Naive thymus-derived CD4-positive, alpha-beta T cell (primary cell): ENCODE results near the gene EML6. TPM values are rescaled to one million over a fixed set of nuclear protein-coding genes. Genes with fewer than 3 reads are reported as not detected.

ENCODE experiments used
- ATAC-seq: fragments of 150-1000 bp; cut with Tn5 transposase; 2 replicates; pipeline ENCODE4 v1.10.0; 2021; ENCODE audit warnings: mild to moderate bottlenecking, moderate library complexity
- CTCF ChIA-PET: fragments of 350-600 bp; sonication (Branson Sonifier 250); formaldehyde crosslinking; loops from one replicate; lab custom pipeline; 2021; ENCODE audit warnings: antibody characterized with exemption; lab: Charles Lee
- POLR2A ChIA-PET: fragments of 350-600 bp; sonication (Branson Sonifier 250); formaldehyde crosslinking; loops from one replicate; lab custom pipeline; 2021; ENCODE audit warnings: antibody characterized with exemption, inconsistent platforms; lab: Charles Lee
- DNase-seq, 9 donors: peaks; one replicate each; pipeline versions ENCODE4 v3.0.0 to v3.0.0-alpha.2; 2020 to 2022; ENCODE audit warnings: mixed read lengths in 1 of 9
- H3K27ac ChIP-seq: one replicate; pipeline ENCODE4 v1.7.0; 2013; ENCODE audit warnings: mild to moderate bottlenecking, low read depth, low read length, moderate library complexity
- H3K27me3 ChIP-seq, 2 donors: one replicate each; pipeline ENCODE4 v1.7.0; 2013; ENCODE audit warnings: low read length in 2 of 2, mild to moderate bottlenecking in 2 of 2, moderate library complexity in 2 of 2; ENCODE audit not compliant: control insufficient read depth in 2 of 2, insufficient read depth in 2 of 2
- H3K36me3 ChIP-seq, 3 experiments: 1 replicate in 2 of 3; 2 replicates in 1 of 3; pipeline ENCODE4 v1.7.0; 2013; ENCODE audit warnings: low read length in 3 of 3, mild to moderate bottlenecking in 3 of 3, moderate library complexity in 1 of 3; ENCODE audit not compliant: insufficient read depth in 3 of 3, control insufficient read depth in 2 of 3
- H3K4me1 ChIP-seq, 2 donors: one replicate each; pipeline ENCODE4 v1.7.0; 2013; ENCODE audit warnings: low read length in 2 of 2, mild to moderate bottlenecking in 2 of 2, moderate library complexity in 1 of 2; ENCODE audit not compliant: control insufficient read depth in 2 of 2, insufficient read depth in 2 of 2
- H3K4me3 ChIP-seq: 2 replicates; pipeline ENCODE4 v1.7.0; 2013; ENCODE audit warnings: mild to moderate bottlenecking, low read length
- H3K9me3 ChIP-seq, 3 experiments: 1 replicate in 2 of 3; 2 replicates in 1 of 3; pipeline ENCODE4 v1.7.0; 2013; ENCODE audit warnings: low read length in 3 of 3; ENCODE audit not compliant: control insufficient read depth in 2 of 3
- H3K27ac Mint-ChIP-seq, 9 donors: one replicate each; pipeline ENCODE4 v1.8.0; 2020 to 2022; ENCODE audit warnings: mixed read lengths in 9 of 9, mild to moderate bottlenecking in 8 of 9, moderate library complexity in 5 of 9, inconsistent platforms in 2 of 9
- H3K27me3 Mint-ChIP-seq, 5 donors: one replicate each; pipeline ENCODE4 v1.8.0; 2021 to 2022; ENCODE audit warnings: mixed read lengths in 5 of 5, mild to moderate bottlenecking in 1 of 5
- H3K36me3 Mint-ChIP-seq, 5 donors: one replicate each; pipeline ENCODE4 v1.8.0; 2020 to 2022; ENCODE audit warnings: mixed read lengths in 5 of 5, mild to moderate bottlenecking in 3 of 5, inconsistent platforms in 1 of 5
- H3K4me1 Mint-ChIP-seq, 7 donors: one replicate each; pipeline ENCODE4 v1.8.0; 2020 to 2022; ENCODE audit warnings: mixed read lengths in 7 of 7, mild to moderate bottlenecking in 3 of 7, inconsistent platforms in 1 of 7
- H3K4me3 Mint-ChIP-seq, 10 donors: one replicate each; pipeline ENCODE4 v1.8.0; 2020 to 2022; ENCODE audit warnings: mild to moderate bottlenecking in 10 of 10, mixed read lengths in 10 of 10, moderate library complexity in 6 of 10, inconsistent platforms in 2 of 10
- H3K9me3 Mint-ChIP-seq, 11 donors: one replicate each; pipeline ENCODE4 v1.8.0; 2020 to 2022; ENCODE audit warnings: mixed read lengths in 11 of 11, mild to moderate bottlenecking in 4 of 11, inconsistent platforms in 1 of 11, moderate library complexity in 1 of 11
- intact Hi-C, 2 donors: fragments of 100-400 bp; cut with micrococcal nuclease; formaldehyde crosslinking; loops; one replicate each; pipeline ENCODE4 v1.15.1; 2023
- polyA plus RNA-seq, 2 donors: library from polyadenylated mRNA; unstranded; fragments of 300-500 nt; fragmentation: Illumina TruSeq; gene quantifications; one replicate each; pipeline ENCODE4 v1.2.3, GENCODE V29; 2021
- total RNA-seq, 6 experiments: library from RNA in 5 of 6; stranded (reverse) in 5 of 6; gene quantifications; 1 replicate in 5 of 6; 2 replicates in 1 of 6; pipeline ENCODE4 v1.2.3 and lab custom pipeline; 2021 to 2026

The EML6 gene
- total and polyA plus RNA-seq, 7 experiments from 2014 or later: 0.32 to 2.5 (median 1.5) TPM; not detected in 2

- no peaks in the 10 kb centered on the region for H3K9me3 Mint-ChIP-seq
- no peak overlapping the region for H3K27ac Mint-ChIP-seq
- Histone ChIP-seq H3K4me3 (no peak overlapping the region), H3K27me3 (no peaks in the 10 kb centered on the region), H3K27ac (no peak overlapping the region), H3K4me1 (no peaks in the 10 kb centered on the region), H3K36me3 (no peaks in the 10 kb centered on the region), H3K9me3 (no peaks in the 10 kb centered on the region)
- DNase-seq (no peak), ATAC-seq (no peak)
- CTCF ChIA-PET: no interaction called here
- POLR2A ChIA-PET: no interaction called here
- intact Hi-C loops: no loop called here
- no peak overlapping the region for H3K4me3 Mint-ChIP-seq
- no peaks in the 10 kb centered on the region for H3K4me1 Mint-ChIP-seq
- H3K27me3 Mint-ChIP-seq: peaks cover 0 to 12% (median 0%) of the 10 kb centered on the region in 5 donors
- H3K36me3 Mint-ChIP-seq: no peaks in the 10 kb centered on the region
Observed at GRCh38 chr2:54855434-54855833, 132.0 kb downstream of the EML6 start.

- H3K27me3 ChIP-seq: no peaks in the 10 kb centered on the region
- no peaks in the 10 kb centered on the region for H3K36me3 ChIP-seq
- ChIA-PET POLR2A (no interaction called here), CTCF (interaction anchor here (1.5 kb wide), 1 partner anchor 20 kb away, joined by 5 read pairs; no protein-coding TSS in a partner anchor)
- intact Hi-C loops: no loop called here
- H3K4me3 ChIP-seq: no peak overlapping the region
- ATAC-seq (no peak), DNase-seq (no peak)
- no peaks in the 10 kb centered on the region for H3K4me1 ChIP-seq
- no peak overlapping the region for H3K4me3 Mint-ChIP-seq
- peaks cover 0 to 4% (median 0%) of the 10 kb centered on the region in 5 donors for H3K36me3 Mint-ChIP-seq
- no peaks in the 10 kb centered on the region for H3K4me1 Mint-ChIP-seq
- H3K9me3 Mint-ChIP-seq: peaks cover 0 to 11% (median 0%) of the 10 kb centered on the region in 11 donors
- peaks cover 0 to 7% (median 0%) of the 10 kb centered on the region in 5 donors for H3K27me3 Mint-ChIP-seq
- no peak overlapping the region for H3K27ac ChIP-seq
- no peaks in the 10 kb centered on the region for H3K9me3 ChIP-seq
- no peak overlapping the region for H3K27ac Mint-ChIP-seq
Observed at GRCh38 chr2:54858021-54858681, 134.7 kb downstream of the EML6 start.

GRCh38 chr2:54859416-54859815, 136.0 kb downstream of the EML6 start:
- POLR2A ChIA-PET: no interaction called here
- no peak for ATAC-seq
- Mint-ChIP-seq H3K4me1 (no peaks in the 10 kb centered on the region), H3K9me3 (peaks cover 0 to 11% (median 0%) of the 10 kb centered on the region in 11 donors), H3K36me3 (peaks cover 0 to 4% (median 0%) of the 10 kb centered on the region in 5 donors), H3K4me3 (no peak overlapping the region), H3K27me3 (peaks cover 0 to 4% (median 0%) of the 10 kb centered on the region in 5 donors), H3K27ac (no peak overlapping the region)
- intact Hi-C loops: no loop called here
- CTCF ChIA-PET: no interaction called here
- no peaks in the 10 kb centered on the region for H3K27me3 ChIP-seq
- no peak for DNase-seq
- H3K9me3 ChIP-seq: no peaks in the 10 kb centered on the region
- H3K27ac ChIP-seq: no peak overlapping the region
- no peaks in the 10 kb centered on the region for H3K4me1 ChIP-seq
- H3K4me3 ChIP-seq: no peak overlapping the region
- no peaks in the 10 kb centered on the region for H3K36me3 ChIP-seq

GRCh38 chr2:54859997-54860701, 136.7 kb downstream of the EML6 start:
- peaks cover 0 to 4% (median 0%) of the 10 kb centered on the region in 5 donors for H3K36me3 Mint-ChIP-seq
- H3K4me3 Mint-ChIP-seq: no peak overlapping the region
- intact Hi-C loops: no loop called here
- H3K9me3 Mint-ChIP-seq: peaks cover 0 to 11% (median 0%) of the 10 kb centered on the region in 11 donors
- no peak for ATAC-seq
- no peak overlapping the region for H3K4me3 ChIP-seq
- H3K4me1 Mint-ChIP-seq: no peaks in the 10 kb centered on the region
- H3K27ac ChIP-seq: no peak overlapping the region
- no peaks in the 10 kb centered on the region for H3K4me1 ChIP-seq
- CTCF ChIA-PET: interaction anchor here (1.1 kb wide), 1 partner anchor 315 kb away, joined by 3 read pairs; no protein-coding TSS in a partner anchor
- H3K9me3 ChIP-seq: no peaks in the 10 kb centered on the region
- H3K27ac Mint-ChIP-seq: no peak overlapping the region
- no peaks in the 10 kb centered on the region for H3K27me3 Mint-ChIP-seq
- POLR2A ChIA-PET: no interaction called here
- DNase-seq: no peak
- no peaks in the 10 kb centered on the region for H3K36me3 ChIP-seq
- no peaks in the 10 kb centered on the region for H3K27me3 ChIP-seq

GRCh38 chr2:54862229-54862628, 138.8 kb downstream of the EML6 start:
- Histone ChIP-seq H3K36me3 (no peaks in the 10 kb centered on the region), H3K9me3 (no peaks in the 10 kb centered on the region), H3K4me3 (no peak overlapping the region), H3K27ac (no peak overlapping the region), H3K27me3 (no peaks in the 10 kb centered on the region), H3K4me1 (peaks cover 0 to 7% of the 10 kb centered on the region in 2 donors)
- no peak for ATAC-seq
- H3K36me3 Mint-ChIP-seq: peaks cover 0 to 4% (median 0%) of the 10 kb centered on the region in 5 donors
- POLR2A ChIA-PET: no interaction called here
- H3K27me3 Mint-ChIP-seq: no peaks in the 10 kb centered on the region
- peaks cover 4 to 13% (median 7%) of the 10 kb centered on the region in 7 donors for H3K4me1 Mint-ChIP-seq
- H3K27ac Mint-ChIP-seq: no peak overlapping the region
- no peak for DNase-seq
- CTCF ChIA-PET: no interaction called here
- H3K9me3 Mint-ChIP-seq: peaks cover 0 to 11% (median 0%) of the 10 kb centered on the region in 11 donors
- intact Hi-C loops: no loop called here
- H3K4me3 Mint-ChIP-seq: no peak overlapping the region

GRCh38 chr2:54862742-54863141, 139.3 kb downstream of the EML6 start:
- peaks cover 0 to 12% of the 10 kb centered on the region in 2 donors for H3K4me1 ChIP-seq
- no peaks in the 10 kb centered on the region for H3K36me3 ChIP-seq
- intact Hi-C loops: no loop called here
- no peaks in the 10 kb centered on the region for H3K27me3 ChIP-seq
- ATAC-seq (no peak), DNase-seq (no peak)
- ChIA-PET POLR2A (no interaction called here), CTCF (no interaction called here)
- H3K4me3 Mint-ChIP-seq: no peak overlapping the region
- no peak overlapping the region for H3K4me3 ChIP-seq
- H3K27ac ChIP-seq: no peak overlapping the region
- peaks cover 0 to 11% (median 0%) of the 10 kb centered on the region in 11 donors for H3K9me3 Mint-ChIP-seq
- no peaks in the 10 kb centered on the region for H3K9me3 ChIP-seq
- H3K36me3 Mint-ChIP-seq: peaks cover 0 to 4% (median 0%) of the 10 kb centered on the region in 5 donors
- no peak overlapping the region for H3K27ac Mint-ChIP-seq
- no peaks in the 10 kb centered on the region for H3K27me3 Mint-ChIP-seq
- peaks cover 6 to 18% (median 12%) of the 10 kb centered on the region in 7 donors for H3K4me1 Mint-ChIP-seq
